GM18498 (cell line): Measurements from ENCODE around the gene NTN1.

Source experiments
- ATAC-seq: cut with Tn5 transposase; IDR thresholded peaks from one replicate; pipeline ENCODE4 v1.9.1; 2021; ENCODE audit warnings: mild to moderate bottlenecking, moderate library complexity; ENCODE audit not compliant: unreplicated experiment

NTN1 gene

GRCh38 chr17:9212376-9213302 is 191.3 kb downstream of the NTN1 start:
- no peak for ATAC-seq

- no peak for ATAC-seq
Observed at GRCh38 chr17:9213303-9213640, 192.0 kb downstream of the NTN1 start.

DNA sequence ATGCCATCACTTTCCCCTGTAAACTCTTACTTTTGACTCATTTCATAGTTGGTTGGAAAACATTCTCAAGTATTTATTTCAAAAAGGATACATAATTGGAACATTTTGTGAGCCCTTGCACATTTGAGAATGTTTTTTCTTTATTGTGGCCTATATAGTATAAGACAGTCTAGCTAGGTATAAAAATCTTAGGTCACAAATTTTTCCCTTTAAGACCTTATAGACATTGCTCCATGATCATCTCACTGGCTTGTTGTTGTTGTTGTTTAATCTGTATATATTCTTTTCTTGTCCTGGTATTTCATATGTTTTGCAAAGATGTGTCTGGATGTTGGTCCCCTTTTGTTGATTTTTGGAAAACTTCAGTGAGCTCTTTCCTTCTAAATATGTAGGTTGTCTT is 194.2 kb downstream of the NTN1 start:
- ATAC-seq = no peak

DNA sequence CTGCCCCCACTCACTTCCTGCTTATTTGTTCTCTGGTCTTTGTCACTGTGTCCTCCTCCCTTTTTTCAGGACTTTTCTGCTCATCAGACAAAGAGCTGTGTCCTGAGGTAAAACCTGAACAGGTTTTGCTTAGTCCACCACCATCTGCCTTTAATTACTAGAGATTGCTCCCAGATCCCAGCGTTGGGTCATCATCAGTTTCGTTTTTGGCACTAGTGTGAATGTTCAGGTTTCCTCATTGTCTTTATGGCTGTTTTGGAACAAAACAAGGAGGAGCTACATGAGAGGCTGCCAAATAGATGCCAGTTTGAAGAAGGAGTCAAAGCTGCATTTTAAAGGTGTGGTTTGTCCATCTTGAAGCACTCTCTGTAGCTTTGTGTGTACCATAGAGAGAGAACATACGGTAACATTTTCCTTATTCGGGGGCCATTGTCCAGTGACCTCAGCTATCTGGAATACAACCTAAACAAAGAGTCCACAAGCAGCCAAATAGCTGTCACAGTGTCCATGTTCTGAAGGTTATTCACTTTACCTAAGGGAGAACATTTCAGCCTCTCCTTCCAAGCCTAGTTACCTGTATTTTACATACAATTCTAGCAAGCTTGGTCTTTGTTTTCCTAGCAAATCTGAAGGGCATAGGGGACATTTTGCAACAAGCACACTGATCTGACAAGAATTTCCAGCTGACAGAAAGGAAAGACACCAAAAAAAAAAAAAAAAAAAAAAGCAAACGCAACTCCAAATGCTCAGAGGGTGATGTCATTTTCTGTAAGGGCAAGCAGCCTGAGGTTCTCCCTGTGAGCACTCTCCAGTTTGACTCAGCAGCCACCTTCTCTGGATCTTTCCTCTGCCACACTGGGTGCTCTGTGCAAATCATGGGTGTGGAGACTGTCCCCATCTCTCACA is 196.1 kb downstream of the NTN1 start:
- no peak for ATAC-seq

GRCh38 chr17:9218064-9218635 is 196.8 kb downstream of the NTN1 start:
- ATAC-seq = no peak

DNA sequence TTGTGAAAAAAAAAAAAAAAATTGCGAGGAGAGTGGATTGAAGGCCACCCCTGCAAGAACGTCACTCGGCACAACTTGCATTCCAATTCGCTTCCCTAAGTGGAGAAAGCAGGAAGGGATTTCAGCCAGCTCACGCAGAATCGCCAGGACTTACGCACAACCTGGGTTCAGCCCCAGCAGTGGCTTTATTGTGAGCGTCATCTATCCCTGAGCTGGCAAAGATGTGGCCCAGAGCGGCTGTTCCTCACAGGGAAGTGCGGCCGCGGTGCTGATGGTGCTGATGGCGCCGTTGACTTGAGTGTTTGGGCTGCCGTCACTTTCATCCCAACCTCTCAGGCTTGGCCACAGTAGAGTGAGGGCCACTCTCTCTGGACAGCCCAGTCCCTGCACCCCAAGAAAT is 197.6 kb downstream of the NTN1 start:
- ATAC-seq = no peak

GRCh38 chr17:9219631-9220397 is 198.5 kb downstream of the NTN1 start:
- no peak for ATAC-seq

- no peak for ATAC-seq
Observed at GRCh38 chr17:9220398-9221146, 199.3 kb downstream of the NTN1 start.

DNA sequence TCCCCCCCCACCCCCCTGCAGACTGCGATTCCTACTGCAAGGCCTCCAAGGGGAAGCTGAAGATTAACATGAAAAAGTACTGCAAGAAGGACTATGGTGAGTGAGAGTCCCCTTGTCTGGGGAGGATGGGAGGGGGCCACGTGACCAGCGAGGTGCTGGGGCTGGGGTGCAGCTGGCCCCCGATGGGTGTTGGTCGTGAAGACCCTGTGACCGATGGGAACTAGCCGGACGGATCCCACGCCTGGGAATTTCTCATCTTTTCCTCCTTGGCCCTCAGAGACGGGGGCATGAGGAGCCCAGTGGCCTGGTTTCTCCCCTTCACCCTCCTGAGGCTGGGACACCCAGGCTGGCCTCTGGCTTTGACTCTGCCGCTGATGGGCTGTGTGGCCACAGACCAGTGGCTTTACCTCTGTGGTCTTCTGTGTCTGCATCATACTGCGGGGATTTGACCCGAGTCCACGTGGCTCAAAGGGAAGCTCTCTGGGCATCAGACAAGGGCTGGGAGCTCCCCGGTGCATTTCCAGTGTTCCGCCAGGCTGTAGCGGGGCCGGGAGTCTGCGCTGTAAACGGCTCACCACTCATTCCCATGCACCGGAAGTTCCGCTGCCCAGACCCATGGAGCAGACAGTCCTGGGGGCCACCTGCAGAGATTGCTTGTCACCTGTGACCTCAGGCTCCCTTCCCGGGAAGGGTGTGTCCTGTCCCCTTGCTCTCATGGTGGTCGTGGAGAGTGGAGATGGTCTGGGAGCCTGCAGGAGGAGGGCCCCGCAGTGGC is 200.0 kb downstream of the NTN1 start:
- ATAC-seq = no peak

- no peak for ATAC-seq
Observed at GRCh38 chr17:9221922-9222180, 200.5 kb downstream of the NTN1 start.

DNA sequence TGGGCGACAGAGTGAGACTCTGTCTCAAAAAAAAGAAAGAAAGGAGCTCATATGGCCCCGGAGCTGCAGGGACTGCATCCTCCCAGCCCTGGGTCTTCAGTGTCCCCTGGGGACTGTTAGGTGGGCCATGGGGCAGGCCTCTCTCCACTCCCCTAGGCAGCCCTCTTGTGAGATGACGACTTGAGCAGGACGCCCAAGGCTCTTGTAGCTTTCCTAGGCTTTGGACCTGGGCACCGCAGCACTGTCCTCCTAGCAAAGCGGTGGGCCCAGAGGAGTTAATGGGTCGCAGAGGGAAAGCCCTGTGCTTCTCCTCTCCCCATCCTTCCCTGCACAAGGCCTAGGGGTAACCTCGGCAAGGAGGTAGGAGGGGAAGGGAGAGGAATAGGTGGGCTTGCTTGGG is 202.2 kb downstream of the NTN1 start:
- ATAC-seq = no peak

GRCh38 chr17:9224485-9224884 is 203.2 kb downstream of the NTN1 start:
- ATAC-seq = no peak

DNA sequence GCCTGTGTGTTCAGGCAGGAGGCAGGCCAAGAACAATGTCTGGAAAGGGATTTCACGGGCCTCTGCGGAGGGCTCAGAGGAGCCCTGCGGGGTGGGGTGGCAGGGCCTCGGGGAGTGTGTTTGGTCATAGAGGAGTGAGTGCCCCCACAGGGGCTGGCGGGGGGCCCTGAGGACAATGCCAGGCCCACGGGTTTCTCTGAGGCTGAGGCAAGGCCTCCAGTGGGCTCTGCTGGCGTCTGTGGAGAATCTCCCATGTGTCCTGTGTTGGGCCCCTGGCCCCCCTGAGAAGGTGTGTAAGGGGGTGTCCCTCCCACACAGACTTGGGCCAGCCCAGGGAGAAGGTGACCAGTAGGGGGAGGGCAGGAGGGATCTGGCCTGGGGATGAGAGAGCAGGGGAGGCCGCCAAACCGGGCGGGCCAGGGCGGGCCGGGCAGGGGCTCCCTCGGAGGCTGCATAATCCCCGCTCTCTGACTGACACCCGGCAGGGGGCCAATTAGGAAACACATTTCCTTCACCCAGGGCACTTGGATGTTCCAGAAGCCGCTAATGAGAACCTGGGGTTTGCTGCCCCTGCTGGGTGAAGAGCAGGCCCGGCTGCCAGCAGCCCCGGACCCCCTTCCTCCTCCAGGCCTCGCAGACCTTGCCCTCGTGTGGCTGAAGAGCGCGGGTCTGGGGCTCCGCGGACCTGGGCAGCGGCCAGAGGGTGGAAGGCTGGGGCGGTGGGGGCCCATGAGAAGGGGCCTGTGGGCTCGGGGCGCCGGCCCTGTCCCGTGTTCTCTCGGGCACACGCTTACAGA is 204.2 kb downstream of the NTN1 start:
- no peak for ATAC-seq

GRCh38 chr17:9226130-9226793 is 205.0 kb downstream of the NTN1 start:
- no peak for ATAC-seq

DNA sequence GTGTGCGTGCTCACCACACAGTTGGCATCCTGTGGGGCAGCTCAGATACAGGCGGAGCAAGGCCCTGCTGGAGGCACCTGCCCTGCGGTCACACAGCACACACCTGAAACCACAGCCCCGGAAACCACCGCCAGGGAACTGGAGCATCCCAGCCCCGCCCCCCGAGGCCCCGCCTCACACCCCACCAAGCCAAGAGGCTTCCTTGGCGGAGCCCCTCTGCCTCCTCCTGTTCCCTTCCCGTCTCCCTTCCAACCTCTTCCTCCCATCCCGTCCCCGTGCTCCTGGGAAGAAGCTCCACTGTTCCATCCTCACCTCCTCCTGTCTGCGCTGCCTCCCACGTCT is 205.5 kb downstream of the NTN1 start:
- ATAC-seq = no peak

- no peak for ATAC-seq
Observed at GRCh38 chr17:9227819-9228407, 206.6 kb downstream of the NTN1 start.

- ATAC-seq = no peak
Observed at GRCh38 chr17:9228408-9229159, 207.3 kb downstream of the NTN1 start.
